Measurements from ENCODE around the gene ACBD7. TPM values are rescaled to one million over a fixed set of nuclear protein-coding genes. Genes with fewer than 3 reads are reported as not detected.
A peak's percentile ranks its signal among the peaks of the same experiment; 100 is the strongest.

The ACBD7 gene
- 0.13 and 0.26 TPM in 2 replicates for total RNA-seq

DNA sequence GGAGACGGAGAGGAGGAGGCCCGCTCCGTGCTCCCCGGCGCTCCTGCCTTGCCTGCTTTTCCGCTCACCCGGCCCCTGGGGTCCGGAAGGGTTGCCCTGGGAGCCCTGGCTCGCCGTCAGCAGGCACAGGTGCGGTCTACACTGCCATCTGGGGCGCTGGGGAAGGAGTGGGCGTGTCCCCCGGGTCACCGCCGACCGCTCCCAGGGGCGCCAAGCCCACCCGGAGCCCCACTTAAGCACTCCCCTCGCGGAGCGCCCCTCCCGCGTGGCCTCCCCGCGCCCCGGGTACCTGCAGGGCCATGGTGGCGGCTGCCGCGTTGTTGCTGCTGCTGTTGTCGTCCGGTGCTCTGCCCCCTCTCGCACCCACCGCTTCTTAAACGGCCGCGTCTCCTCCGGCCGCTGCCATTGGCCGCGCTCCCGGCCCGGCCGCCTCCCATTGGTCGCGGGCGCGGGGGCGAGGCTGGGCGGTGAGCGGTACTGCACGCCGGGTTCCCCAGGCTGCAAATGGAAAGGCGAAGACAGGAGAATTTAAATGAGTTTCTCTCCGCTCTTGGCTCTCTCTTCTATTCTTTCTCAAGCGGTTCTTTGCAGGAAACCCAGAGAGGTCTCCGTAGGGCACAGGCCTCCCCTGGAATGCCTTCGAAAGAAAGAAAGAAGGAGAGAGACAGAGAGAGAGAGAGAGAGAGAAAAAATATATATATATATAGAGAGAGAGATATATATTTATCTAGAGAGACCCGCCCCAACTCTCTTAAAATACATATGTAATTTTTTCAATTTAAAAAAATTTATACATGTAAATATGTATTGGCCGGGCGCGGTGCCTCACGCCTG lies at the start of gene ACBD7:
Gene ACBD7 (minus strand): TSS at position 349 of the 834 bp plus-strand sequence. CDS start 48 bp downstream, at position 301.
- TF ChIP-seq, protein P1, sequence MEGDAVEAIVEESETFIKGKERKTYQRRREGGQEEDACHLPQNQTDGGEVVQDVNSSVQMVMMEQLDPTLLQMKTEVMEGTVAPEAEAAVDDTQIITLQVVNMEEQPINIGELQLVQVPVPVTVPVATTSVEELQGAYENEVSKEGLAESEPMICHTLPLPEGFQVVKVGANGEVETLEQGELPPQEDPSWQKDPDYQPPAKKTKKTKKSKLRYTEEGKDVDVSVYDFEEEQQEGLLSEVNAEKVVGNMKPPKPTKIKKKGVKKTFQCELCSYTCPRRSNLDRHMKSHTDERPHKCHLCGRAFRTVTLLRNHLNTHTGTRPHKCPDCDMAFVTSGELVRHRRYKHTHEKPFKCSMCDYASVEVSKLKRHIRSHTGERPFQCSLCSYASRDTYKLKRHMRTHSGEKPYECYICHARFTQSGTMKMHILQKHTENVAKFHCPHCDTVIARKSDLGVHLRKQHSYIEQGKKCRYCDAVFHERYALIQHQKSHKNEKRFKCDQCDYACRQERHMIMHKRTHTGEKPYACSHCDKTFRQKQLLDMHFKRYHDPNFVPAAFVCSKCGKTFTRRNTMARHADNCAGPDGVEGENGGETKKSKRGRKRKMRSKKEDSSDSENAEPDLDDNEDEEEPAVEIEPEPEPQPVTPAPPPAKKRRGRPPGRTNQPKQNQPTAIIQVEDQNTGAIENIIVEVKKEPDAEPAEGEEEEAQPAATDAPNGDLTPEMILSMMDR (IDR thresholded peaks at IDR 0.05; ENCODE audit: insufficient read depth, low read length, severe bottlenecking): peak; percentile 27
- FAIRE-seq (no peak), DNase-seq (ENCODE audit: low read depth) (peak; percentile 54)
- Histone ChIP-seq H3K36me3 (ENCODE audit: control insufficient read depth, insufficient read depth, low read length) (no peaks in the 10 kb centered on the region), H3K4me3 (ENCODE audit: low read depth, low read length) (peak within 1 kb of the TSS; percentile 46), H3K27me3 (ENCODE audit: control insufficient read depth, insufficient read depth, low read length) (no peaks in the 10 kb centered on the region)

DNA sequence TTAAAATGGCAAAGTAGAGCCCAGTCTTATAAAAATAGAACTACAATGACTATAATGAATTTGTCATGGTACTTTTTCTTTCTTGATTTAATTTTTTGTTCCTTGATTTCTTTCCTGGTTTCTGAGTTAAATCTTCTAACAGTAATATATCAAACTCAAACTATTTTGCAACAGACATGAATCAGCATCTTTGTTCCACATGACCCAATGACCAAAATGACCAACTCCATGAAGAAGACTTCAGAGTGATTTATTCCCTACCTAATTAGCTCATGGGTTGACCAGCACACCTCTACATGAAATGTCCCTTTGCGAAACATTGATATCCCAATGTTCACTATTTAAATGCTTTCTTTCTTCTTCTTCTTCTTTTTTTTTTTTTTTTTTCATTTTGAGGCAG lies 49.1 kb upstream of the ACBD7 start:
- Histone ChIP-seq H3K27me3 (ENCODE audit: control insufficient read depth, insufficient read depth, low read length) (no peaks in the 10 kb centered on the region), H3K4me3 (ENCODE audit: low read depth, low read length) (no peak overlapping the region), H3K36me3 (ENCODE audit: control insufficient read depth, insufficient read depth, low read length) (peaks cover 6% of the 10 kb centered on the region)
- DNase-seq (ENCODE audit: low read depth) (peak; percentile 14), FAIRE-seq (no peak)
- TF ChIP-seq, protein P1 (IDR thresholded peaks at IDR 0.05; ENCODE audit: insufficient read depth, low read length, severe bottlenecking): no peak

DNA sequence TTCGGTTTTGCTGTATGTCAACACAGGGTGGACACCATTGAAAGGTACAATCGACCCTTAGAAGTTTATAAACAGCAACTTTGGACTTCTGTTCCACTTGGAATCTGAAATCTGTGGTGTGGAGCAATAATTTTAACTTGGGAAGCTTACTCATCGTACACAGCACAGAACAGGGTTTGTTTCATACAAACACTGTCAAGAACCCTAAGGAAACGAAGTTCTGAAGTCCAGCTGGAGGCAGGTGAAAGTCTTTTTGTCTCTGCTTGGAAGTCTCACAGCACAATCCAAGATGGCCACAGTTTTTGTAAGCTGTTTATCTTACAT lies 48.4 kb upstream of the ACBD7 start:
- H3K36me3 ChIP-seq (ENCODE audit: control insufficient read depth, insufficient read depth, low read length): peaks cover 6% of the 10 kb centered on the region
- no peaks in the 10 kb centered on the region for H3K27me3 ChIP-seq (ENCODE audit: control insufficient read depth, insufficient read depth, low read length)
- DNase-seq (ENCODE audit: low read depth): no peak
- H3K4me3 ChIP-seq (ENCODE audit: low read depth, low read length): no peak overlapping the region
- FAIRE-seq: no peak
- TF ChIP-seq, protein P1 (IDR thresholded peaks at IDR 0.05; ENCODE audit: insufficient read depth, low read length, severe bottlenecking): no peak

DNA sequence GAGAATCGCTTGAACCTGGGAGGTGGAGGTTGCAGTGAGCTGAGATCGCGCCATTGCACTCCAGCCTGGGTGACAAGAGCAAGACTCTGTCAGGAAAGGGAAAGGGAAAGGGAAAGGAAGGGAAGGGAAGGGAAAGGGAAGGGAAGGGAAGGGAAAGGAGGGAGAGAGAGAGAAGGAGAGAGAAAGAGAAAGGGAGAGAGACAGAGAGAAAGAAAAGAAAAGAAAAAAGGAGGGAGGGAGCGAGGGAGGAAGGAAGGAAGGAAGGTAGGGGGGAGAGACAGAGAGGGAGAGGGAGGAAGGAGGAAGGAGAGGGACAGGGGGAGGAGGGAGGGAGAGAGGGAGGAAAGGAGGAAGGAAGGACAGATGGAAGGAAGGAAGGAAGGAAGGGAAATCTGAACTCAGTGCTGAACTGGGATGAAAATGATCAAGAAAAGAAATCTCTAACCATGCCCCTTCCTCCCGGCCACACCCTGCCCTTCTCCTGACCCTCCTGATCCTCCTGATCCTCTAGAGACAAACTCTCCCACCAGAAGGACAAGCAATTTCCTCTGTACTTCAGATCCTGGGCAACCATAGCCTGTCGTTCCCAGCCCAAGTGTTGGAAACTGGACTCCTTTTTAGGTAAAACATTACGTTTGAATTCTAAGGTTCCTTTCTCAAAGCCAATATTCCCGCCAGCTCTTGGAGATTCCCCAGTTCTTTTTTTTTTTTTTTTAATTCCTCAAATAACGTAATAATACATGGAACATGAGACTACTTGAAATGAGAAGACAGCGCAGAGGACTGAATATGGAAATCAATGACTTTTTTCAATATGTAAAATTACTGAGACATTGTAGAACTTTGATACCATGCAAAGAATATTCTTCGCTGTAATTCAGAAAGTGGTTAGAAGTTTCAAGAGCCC lies 47.8 kb upstream of the ACBD7 start:
- Histone ChIP-seq H3K36me3 (ENCODE audit: control insufficient read depth, insufficient read depth, low read length) (peaks cover 6% of the 10 kb centered on the region), H3K4me3 (ENCODE audit: low read depth, low read length) (no peak overlapping the region), H3K27me3 (ENCODE audit: control insufficient read depth, insufficient read depth, low read length) (no peaks in the 10 kb centered on the region)
- no peak for DNase-seq (ENCODE audit: low read depth)
- TF ChIP-seq, protein P1 (IDR thresholded peaks at IDR 0.05; ENCODE audit: insufficient read depth, low read length, severe bottlenecking): no peak
- no peak for FAIRE-seq

DNA sequence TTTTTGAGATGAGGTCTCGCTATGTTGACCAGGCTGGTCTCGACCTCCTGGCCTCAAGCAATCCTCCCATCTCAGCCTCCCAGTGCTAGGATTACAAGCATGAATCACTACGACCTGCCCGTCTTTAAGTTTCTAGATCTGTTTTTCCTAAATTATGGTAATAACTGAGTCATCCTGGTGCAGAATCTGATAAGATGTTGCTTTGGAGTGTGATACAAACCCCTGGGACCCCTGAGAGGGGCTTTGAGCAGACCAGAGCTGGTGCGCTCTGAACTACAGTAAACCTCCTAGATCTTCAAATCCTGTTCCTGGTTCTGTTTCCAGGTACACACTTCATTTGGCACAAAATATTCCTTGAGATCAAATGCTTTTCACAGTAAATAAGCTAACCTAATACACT lies 42.8 kb upstream of the ACBD7 start:
- TF ChIP-seq, protein P1 (IDR thresholded peaks at IDR 0.05; ENCODE audit: insufficient read depth, low read length, severe bottlenecking): no peak
- Histone ChIP-seq H3K27me3 (ENCODE audit: control insufficient read depth, insufficient read depth, low read length) (no peaks in the 10 kb centered on the region), H3K36me3 (ENCODE audit: control insufficient read depth, insufficient read depth, low read length) (peaks cover 5% of the 10 kb centered on the region), H3K4me3 (ENCODE audit: low read depth, low read length) (no peak overlapping the region)
- no peak for DNase-seq (ENCODE audit: low read depth)
- no peak for FAIRE-seq

Data from bronchial epithelial cell (primary cell).